Natural killer cell (primary cell): ENCODE results near the gene ZSWIM1. TPM values are rescaled to one million over a fixed set of nuclear protein-coding genes. Genes with fewer than 3 reads are reported as not detected.
"Not testable (repeated sequence)": the region's sequence is repeated elsewhere in the genome, so short reads cannot be mapped to it uniquely, and the experiment has no call there.

Experiments
- ATAC-seq, 3 donors: fragments of 150-1000 bp in 2 of 3; fragments of 200-7000 bp in 1 of 3; cut with Tn5 transposase; 1 replicate in 1 of 3; 2 replicates in 2 of 3; pipeline ENCODE4 v1.10.0; 2021; ENCODE audit warnings: mild to moderate bottlenecking in 2 of 3, moderate library complexity in 2 of 3
- DNase-seq, 2 donors: peaks; one replicate each; pipeline versions ENCODE4 v3.0.0 to v3.0.0-alpha.2; 2013 to 2021; ENCODE audit warnings: mixed read lengths in 1 of 2
- H3K27ac ChIP-seq: one replicate; pipeline ENCODE4 v1.5.1; 2013; ENCODE audit warnings: mild to moderate bottlenecking, low read length
- H3K27me3 ChIP-seq: one replicate; pipeline ENCODE4 v1.6.1; 2013; ENCODE audit warnings: low read length; ENCODE audit not compliant: control insufficient read depth, insufficient read depth
- H3K36me3 ChIP-seq: one replicate; pipeline ENCODE4 v1.6.1; 2013; ENCODE audit warnings: low read length; ENCODE audit not compliant: control insufficient read depth, insufficient read depth
- H3K4me1 ChIP-seq: one replicate; pipeline ENCODE4 v1.6.1; 2013; ENCODE audit warnings: low read length; ENCODE audit not compliant: control insufficient read depth, insufficient read depth
- H3K4me3 ChIP-seq: one replicate; pipeline ENCODE4 v1.5.1; 2013; ENCODE audit warnings: low read length
- H3K9me3 ChIP-seq: one replicate; pipeline ENCODE4 v1.6.1; 2013; ENCODE audit warnings: low read length; ENCODE audit not compliant: control insufficient read depth, insufficient read depth
- H3K27ac Mint-ChIP-seq, 2 donors: one replicate each; pipeline ENCODE4 v1.8.0; 2022; ENCODE audit warnings: mild to moderate bottlenecking in 2 of 2, mixed read lengths in 2 of 2, moderate library complexity in 1 of 2
- H3K27me3 Mint-ChIP-seq, 2 donors: one replicate each; pipeline ENCODE4 v1.8.0; 2022; ENCODE audit warnings: low read depth in 2 of 2, mixed read lengths in 2 of 2
- H3K36me3 Mint-ChIP-seq: one replicate; pipeline ENCODE4 v1.8.0; 2022; ENCODE audit warnings: mixed read lengths
- H3K4me1 Mint-ChIP-seq, 2 donors: one replicate each; pipeline ENCODE4 v1.8.0; 2022; ENCODE audit warnings: mixed read lengths in 2 of 2
- H3K4me3 Mint-ChIP-seq: one replicate; pipeline ENCODE4 v1.8.0; 2022; ENCODE audit warnings: mild to moderate bottlenecking, moderate library complexity, mixed read lengths
- H3K9me3 Mint-ChIP-seq, 2 donors: one replicate each; pipeline ENCODE4 v1.8.0; 2022; ENCODE audit warnings: mixed read lengths in 2 of 2
- CTCF ChIP-seq: fragments of 200-600 bp; IDR thresholded peaks from one replicate; pipeline ENCODE4 v1.8.0; 2022; ENCODE audit warnings: antibody characterized with exemption
- WGBS: methylation state at CpG from one replicate; pipeline ENCODE4 v1.1.7; 2013; ENCODE audit warnings: missing lambda C conversion rate; ENCODE audit not compliant: insufficient coverage; 5-methylcytosine and 5-hydroxymethylcytosine counted together
- intact Hi-C: fragments of 100-400 bp; cut with micrococcal nuclease; formaldehyde crosslinking; loops from one replicate; pipeline ENCODE4 v1.14.2; 2022
- total RNA-seq, 4 donors: library from RNA; stranded (reverse); fragments of 120-200 nt in 1 of 4; gene quantifications; one replicate each; pipeline versions ENCODE4 v1.2.3 to v1.2.4, GENCODE V29; 2013 to 2022

ZSWIM1 gene
- total RNA-seq, 3 donors from 2014 or later (not counting 1 experiment from before 2014, with no cell fraction given) = 0.59 to 2.4 (median 0.89) TPM

- WGBS = 96% methylated on average over 2 of the region's 2 CpGs
- Mint-ChIP-seq H3K27me3 (peaks cover 2 to 4% of the 10 kb centered on the region in 2 donors), H3K9me3 (no peaks in the 10 kb centered on the region), H3K27ac (no peak overlapping the region), H3K4me3 (no peak overlapping the region), H3K36me3 (no peaks in the 10 kb centered on the region), H3K4me1 (peaks cover 0 to 13% of the 10 kb centered on the region in 2 donors)
- intact Hi-C loops = no loop called here
- Histone ChIP-seq H3K4me1 (no peaks in the 10 kb centered on the region), H3K4me3 (no peak overlapping the region), H3K36me3 (no peaks in the 10 kb centered on the region), H3K27me3 (peaks cover 2% of the 10 kb centered on the region), H3K27ac (no peak overlapping the region), H3K9me3 (no peaks in the 10 kb centered on the region)
- DNase-seq (no peak), ATAC-seq (no peak)
- no peak for TF ChIP-seq CTCF
Observed at GRCh38 chr20:45926731-45927070, 45.7 kb downstream of the ZSWIM1 start.

- H3K36me3 Mint-ChIP-seq = no peaks in the 10 kb centered on the region
- H3K27ac Mint-ChIP-seq = peak overlapping the region in 1 of 2 donors; percentile 50
- H3K4me1 ChIP-seq = no peaks in the 10 kb centered on the region
- no peak overlapping the region for H3K27ac ChIP-seq
- no peaks in the 10 kb centered on the region for H3K27me3 Mint-ChIP-seq
- no peaks in the 10 kb centered on the region for H3K36me3 ChIP-seq
- no peak for DNase-seq
- no peak for TF ChIP-seq CTCF
- intact Hi-C loops = no loop called here
- ATAC-seq = no peak
- peaks cover 0 to 13% of the 10 kb centered on the region in 2 donors for H3K4me1 Mint-ChIP-seq
- no peaks in the 10 kb centered on the region for H3K9me3 ChIP-seq
- WGBS = 93% methylated on average over 14 of the region's 14 CpGs
- no peaks in the 10 kb centered on the region for H3K9me3 Mint-ChIP-seq
- no peak overlapping the region for H3K4me3 Mint-ChIP-seq
- no peak overlapping the region for H3K4me3 ChIP-seq
- no peaks in the 10 kb centered on the region for H3K27me3 ChIP-seq
Observed at GRCh38 chr20:45927071-45927878, 46.2 kb downstream of the ZSWIM1 start.

- peaks cover 20% of the 10 kb centered on the region for H3K4me1 ChIP-seq
- H3K4me3 Mint-ChIP-seq, ATAC-seq, H3K36me3 ChIP-seq, H3K27ac ChIP-seq, DNase-seq, H3K4me3 ChIP-seq, intact Hi-C loops, H3K9me3 Mint-ChIP-seq, H3K27ac Mint-ChIP-seq, H3K27me3 ChIP-seq, H3K27me3 Mint-ChIP-seq, H3K36me3 Mint-ChIP-seq, H3K9me3 ChIP-seq: not testable (repeated sequence)
- H3K4me1 Mint-ChIP-seq = peaks cover 8 to 23% of the 10 kb centered on the region in 2 donors
- WGBS = 98% methylated on average over 16 of the region's 17 CpGs
Observed at GRCh38 chr20:45931680-45932079, 50.7 kb downstream of the ZSWIM1 start.

- peaks cover 26% of the 10 kb centered on the region for H3K4me1 ChIP-seq
- H3K36me3 Mint-ChIP-seq = no peaks in the 10 kb centered on the region
- H3K9me3 ChIP-seq = no peaks in the 10 kb centered on the region
- ATAC-seq = no peak
- no peaks in the 10 kb centered on the region for H3K27me3 ChIP-seq
- peak overlapping the region; percentile 96 for H3K4me3 Mint-ChIP-seq
- peak overlapping the region; percentile 96 to 97 for H3K27ac Mint-ChIP-seq
- TF ChIP-seq CTCF = no peak
- DNase-seq = peak; percentile 46 to 77
- peaks cover 13% of the 10 kb centered on the region for H3K36me3 ChIP-seq
- H3K27ac ChIP-seq = peak overlapping the region; percentile 98
- no peaks in the 10 kb centered on the region for H3K9me3 Mint-ChIP-seq
- peaks cover 22 to 29% of the 10 kb centered on the region in 2 donors for H3K4me1 Mint-ChIP-seq
- no peaks in the 10 kb centered on the region for H3K27me3 Mint-ChIP-seq
- peak overlapping the region; percentile 99 for H3K4me3 ChIP-seq
- intact Hi-C loops = loop anchor here (1.0 to 2.0 kb wide), 4 partner anchors 29 to 77 kb away; partner anchors contain the start of genes ACOT8, CTSA, NEURL2 and ZSWIM1
- WGBS = 28% methylated on average over 21 of the region's 22 CpGs
Observed at GRCh38 chr20:45933266-45934045, 52.4 kb downstream of the ZSWIM1 start.
